IMR-90 (cell line): ENCODE measurements around the gene RTKN. TPM values are rescaled to one million over a fixed set of nuclear protein-coding genes. Genes with fewer than 3 reads are reported as not detected.
A peak's percentile ranks its signal among the peaks of the same experiment; 100 is the strongest.

Experiments used
- ATAC-seq: fragments of 200-7000 bp; cut with Tn5 transposase; 2 replicates; pipeline ENCODE4 v1.9.1; 2020; ENCODE audit warnings: low read depth, mild to moderate bottlenecking, moderate library complexity
- BruUV-seq: library from RNA; stranded (reverse); fragments of 400-500 nt; replicated peaks from 2 replicates; lab custom pipeline; 2021; lab: Mats Ljungman, UMichigan
- CTCF ChIA-PET: fragments of 300-600 bp; formaldehyde crosslinking; extraction: SDS; loops from one replicate; lab custom pipeline; 2021; ENCODE audit warnings: antibody characterized with exemption; lab: Yijun Ruan, JAX
- POLR2A ChIA-PET: fragments of 300-600 bp; sonication (Branson Sonifier 250); formaldehyde crosslinking; loops from one replicate; lab custom pipeline; 2022; ENCODE audit warnings: antibody characterized with exemption; ENCODE audit not compliant: unreplicated experiment; lab: Charles Lee
- DNase-seq: peaks from one replicate; pipeline ENCODE4 v3.0.0; 2013
- H2AFZ ChIP-seq: replicated peaks from 2 replicates; pipeline ENCODE3; 2013; ENCODE audit warnings: low read length, mild to moderate bottlenecking; ENCODE audit not compliant: poor library complexity
- H2AK5ac ChIP-seq: 2 replicates; pipeline ENCODE4 v1.6.1; 2013; ENCODE audit warnings: low read depth, low read length, inconsistent platforms
- H2AK9ac ChIP-seq: replicated peaks from 2 replicates; pipeline ENCODE3; 2013; ENCODE audit warnings: mild to moderate bottlenecking, low read depth, low read length, moderate library complexity; ENCODE audit not compliant: poor library complexity
- H2BK120ac ChIP-seq: 2 replicates; pipeline ENCODE4 v1.6.1; 2013; ENCODE audit warnings: low read depth, low read length, inconsistent platforms
- H2BK15ac ChIP-seq: 3 replicates; pipeline ENCODE4 v1.6.1; 2013; ENCODE audit warnings: low read depth, low read length, inconsistent platforms
- H2BK20ac ChIP-seq: 2 replicates; pipeline ENCODE4 v1.6.1; 2013; ENCODE audit warnings: low read depth, mild to moderate bottlenecking, inconsistent platforms, low read length, moderate library complexity
- H2BK5ac ChIP-seq: 2 replicates; pipeline ENCODE4 v1.6.1; 2013; ENCODE audit warnings: mild to moderate bottlenecking, low read depth, low read length, inconsistent platforms; ENCODE audit not compliant: poor library complexity, severe bottlenecking
- H3K14ac ChIP-seq: replicated peaks from 2 replicates; pipeline ENCODE4 v1.6.1; 2013; ENCODE audit warnings: low read depth, low read length, inconsistent platforms
- H3K18ac ChIP-seq: 2 replicates; pipeline ENCODE4 v1.6.1; 2013; ENCODE audit warnings: low read depth, low read length, control low read depth
- H3K23ac ChIP-seq: 2 replicates; pipeline ENCODE4 v1.6.1; 2013; ENCODE audit warnings: low read depth, low read length, inconsistent platforms
- H3K27ac ChIP-seq: 2 replicates; pipeline ENCODE4 v1.5.1; 2013; ENCODE audit warnings: mild to moderate bottlenecking, control low read depth, low read length; ENCODE audit not compliant: insufficient read depth
- H3K27me3 ChIP-seq: 2 replicates; pipeline ENCODE4 v1.6.1; 2013; ENCODE audit warnings: low read length; ENCODE audit not compliant: control insufficient read depth, insufficient read depth
- H3K36me3 ChIP-seq: 2 replicates; pipeline ENCODE4 v1.6.1; 2013; ENCODE audit warnings: low read length, mixed read lengths; ENCODE audit not compliant: control insufficient read depth, insufficient read depth
- H3K4ac ChIP-seq: 2 replicates; pipeline ENCODE4 v1.6.1; 2013; ENCODE audit warnings: low read depth, low read length, inconsistent platforms
- H3K4me1 ChIP-seq: 2 replicates; pipeline ENCODE4 v1.6.1; 2013; ENCODE audit warnings: low read length, mixed read lengths; ENCODE audit not compliant: control insufficient read depth, insufficient read depth
- H3K4me2 ChIP-seq: 2 replicates; pipeline ENCODE4 v1.6.1; 2013; ENCODE audit warnings: low read depth, mild to moderate bottlenecking, control low read depth, low read length, moderate library complexity
- H3K4me3 ChIP-seq: 2 replicates; pipeline ENCODE4 v1.5.1; 2013; ENCODE audit warnings: low read depth, mild to moderate bottlenecking, control low read depth, low read length, moderate library complexity; ENCODE audit not compliant: insufficient read depth
- H3K56ac ChIP-seq: 2 replicates; pipeline ENCODE4 v1.6.1; 2013; ENCODE audit warnings: low read length, inconsistent platforms; ENCODE audit not compliant: insufficient read depth; ENCODE audit errors: extremely low read depth
- H3K79me1 ChIP-seq, 2 experiments: 2 replicates each; pipeline ENCODE4 v1.6.1; 2013; ENCODE audit warnings: low read length in 2 of 2, inconsistent platforms in 1 of 2, low read depth in 1 of 2
- H3K9ac ChIP-seq: 2 replicates; pipeline ENCODE4 v1.6.1; 2013; ENCODE audit warnings: low read depth, low read length, control low read depth
- H3K9me1 ChIP-seq: 2 replicates; pipeline ENCODE4 v1.6.1; 2013; ENCODE audit warnings: low read length, inconsistent platforms; ENCODE audit not compliant: insufficient read depth
- H3K9me3 ChIP-seq: 2 replicates; pipeline ENCODE4 v1.6.1; 2013; ENCODE audit warnings: low read length; ENCODE audit not compliant: control insufficient read depth, insufficient read depth
- H4K20me1 ChIP-seq: 2 replicates; pipeline ENCODE4 v1.6.1; 2013; ENCODE audit warnings: low read length, inconsistent platforms; ENCODE audit not compliant: insufficient read depth
- H4K5ac ChIP-seq: 2 replicates; pipeline ENCODE4 v1.6.1; 2013; ENCODE audit warnings: mild to moderate bottlenecking, low read depth, low read length, control low read depth
- H4K8ac ChIP-seq, 2 experiments: 2 replicates each; pipeline ENCODE4 v1.6.1; 2013; ENCODE audit warnings: low read depth in 2 of 2, low read length in 2 of 2, control low read depth in 1 of 2, inconsistent platforms in 1 of 2
- H4K91ac ChIP-seq: 2 replicates; pipeline ENCODE4 v1.6.1; 2013; ENCODE audit warnings: low read depth, low read length, inconsistent platforms; ENCODE audit not compliant: insufficient read depth
- BHLHE40 ChIP-seq: fragments of 150-350 bp; IDR thresholded peaks from 2 replicates; pipeline ENCODE4 v1.6.1; 2016; ENCODE audit warnings: mild to moderate bottlenecking, low read depth, low read length
- CHD1 ChIP-seq: IDR thresholded peaks from 2 replicates; pipeline ENCODE4 v1.6.1; 2012; ENCODE audit warnings: low read depth, low read length, improper control_type of control experiment
- FOS ChIP-seq: fragments of 150-350 bp; IDR thresholded peaks from 2 replicates; pipeline ENCODE4 v1.6.1; 2016; ENCODE audit warnings: low read depth, low read length
- MAFK ChIP-seq: IDR thresholded peaks from 2 replicates; pipeline ENCODE4 v1.6.1; 2012; ENCODE audit warnings: low read depth, low read length, improper control_type of control experiment
- NFE2L2 ChIP-seq: fragments of 150-350 bp; IDR thresholded peaks from 2 replicates; pipeline ENCODE4 v1.6.1; 2016; ENCODE audit warnings: low read depth, mild to moderate bottlenecking, low read length
- RAD21 ChIP-seq: IDR thresholded peaks from 2 replicates; pipeline ENCODE4 v1.6.1; 2012; ENCODE audit warnings: low read length, improper control_type of control experiment
- RFX5 ChIP-seq: IDR thresholded peaks from 2 replicates; pipeline ENCODE4 v1.8.0; 2012; ENCODE audit warnings: low read depth, mild to moderate bottlenecking, low read length, moderate library complexity
- WGBS, 2 experiments: methylation state at CpG; one replicate each; pipeline versions ENCODE4 v1.1.5 to v1.1.7; 2013; ENCODE audit warnings: missing lambda C conversion rate in 2 of 2; ENCODE audit not compliant: insufficient read length in 1 of 2; ENCODE audit errors: extremely low coverage in 2 of 2; 5-methylcytosine and 5-hydroxymethylcytosine counted together
- dilution Hi-C: fragments of 300-500 bp; cut with HindIII; formaldehyde crosslinking; loops from one replicate; pipeline ENCODE4 v1.14.3; 2018; ENCODE audit warnings: low sequenced_read_pairs; ENCODE audit not compliant: unreplicated experiment
- in situ Hi-C: fragments of 300-500 bp; cut with MboI; formaldehyde crosslinking; loops from 3 replicates; pipeline ENCODE4 v1.14.3; 2019; ENCODE audit warnings: low sequenced_read_pairs, inconsistent platforms, mixed read lengths
- intact Hi-C: fragments of 100-400 bp; cut with micrococcal nuclease; formaldehyde crosslinking; loops from 2 replicates; pipeline ENCODE4 v1.10.0; 2022
- polyA plus RNA-seq, 3 experiments: library from polyadenylated mRNA; depleted of rRNA; stranded (reverse); fragments of >200 nt; gene quantifications; 2 replicates each; pipeline ENCODE4 v1.2.3, GENCODE V29; 2012; ENCODE audit warnings: low replicate concordance in 1 of 3
- total RNA-seq: library from RNA; depleted of rRNA; stranded (reverse); fragments of >200 nt; gene quantifications from 2 replicates; pipeline ENCODE4 v1.2.3, GENCODE V29; 2012
- TF ChIP-seq, protein P1 (sequence below): conservative IDR thresholded peaks from 2 replicates; pipeline ENCODE4 v1.5.1; 2012; ENCODE audit warnings: mild to moderate bottlenecking, low read depth, low read length, improper control_type of control experiment
- TF ChIP-seq, protein P2 (sequence below): fragments of 150-350 bp; IDR thresholded peaks from 2 replicates; pipeline ENCODE4 v1.6.1; 2016; ENCODE audit warnings: low read depth, mild to moderate bottlenecking, low read length, moderate library complexity, borderline replicate concordance

RTKN gene
- total and polyA plus RNA-seq, 2 of the 4 experiments (the other 2 are of a cell fraction): 11.1 to 19.7 TPM

DNA sequence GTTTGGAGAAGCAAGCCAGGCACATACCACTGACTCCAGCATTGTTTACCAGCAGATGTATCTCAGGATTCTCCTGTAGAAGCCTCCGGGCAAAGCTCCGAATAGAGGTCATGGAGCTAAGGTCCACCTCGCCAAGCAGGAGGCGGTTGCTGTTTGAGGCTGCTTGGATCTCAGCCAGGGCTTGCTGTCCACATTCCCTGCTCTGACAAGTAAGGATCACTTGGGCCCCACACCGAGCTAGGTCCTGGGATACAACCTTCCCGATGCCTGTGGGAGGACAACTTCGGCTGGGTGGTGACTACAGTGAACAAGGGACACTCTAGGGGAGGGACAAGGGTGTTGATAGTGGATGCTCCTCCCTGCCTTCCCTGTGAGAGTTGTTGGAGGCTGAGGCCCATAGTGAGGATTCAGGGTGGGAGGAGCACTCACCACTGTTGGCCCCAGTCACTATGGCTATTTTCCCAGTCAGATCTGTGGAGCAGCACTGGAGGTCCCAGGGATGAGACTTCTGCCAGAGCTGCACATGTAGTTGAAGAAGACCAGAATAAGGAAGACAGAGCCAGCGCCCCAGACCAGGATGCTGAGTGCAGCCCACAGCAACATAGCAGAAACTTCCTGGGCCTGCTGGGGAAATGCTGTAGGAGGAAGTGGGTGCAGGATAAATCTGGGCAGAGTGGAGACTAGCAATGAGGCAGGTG lies 28.6 kb downstream of the RTKN start:
- H2AK5ac ChIP-seq: no peak overlapping the region
- H3K27ac ChIP-seq: no peak overlapping the region
- WGBS, 2 experiments: 100% methylated on average over 1 of the region's 8 CpGs; no CpG with 5 or more reads in 1 of the 2 experiments
- H3K56ac ChIP-seq: no peak overlapping the region
- no peak overlapping the region for H3K18ac ChIP-seq
- no peak for DNase-seq
- H3K79me1 ChIP-seq: no peaks in the 10 kb centered on the region
- H2BK120ac ChIP-seq: no peak overlapping the region
- ChIA-PET CTCF (no interaction called here), POLR2A (no interaction called here)
- H3K36me3 ChIP-seq: no peaks in the 10 kb centered on the region
- H3K4me2 ChIP-seq: no peak overlapping the region
- no peak overlapping the region for H3K9ac ChIP-seq
- no TSS peak for BruUV-seq
- H3K4ac ChIP-seq: no peak overlapping the region
- TF ChIP-seq FOS: no peak
- TF ChIP-seq, protein P1, sequence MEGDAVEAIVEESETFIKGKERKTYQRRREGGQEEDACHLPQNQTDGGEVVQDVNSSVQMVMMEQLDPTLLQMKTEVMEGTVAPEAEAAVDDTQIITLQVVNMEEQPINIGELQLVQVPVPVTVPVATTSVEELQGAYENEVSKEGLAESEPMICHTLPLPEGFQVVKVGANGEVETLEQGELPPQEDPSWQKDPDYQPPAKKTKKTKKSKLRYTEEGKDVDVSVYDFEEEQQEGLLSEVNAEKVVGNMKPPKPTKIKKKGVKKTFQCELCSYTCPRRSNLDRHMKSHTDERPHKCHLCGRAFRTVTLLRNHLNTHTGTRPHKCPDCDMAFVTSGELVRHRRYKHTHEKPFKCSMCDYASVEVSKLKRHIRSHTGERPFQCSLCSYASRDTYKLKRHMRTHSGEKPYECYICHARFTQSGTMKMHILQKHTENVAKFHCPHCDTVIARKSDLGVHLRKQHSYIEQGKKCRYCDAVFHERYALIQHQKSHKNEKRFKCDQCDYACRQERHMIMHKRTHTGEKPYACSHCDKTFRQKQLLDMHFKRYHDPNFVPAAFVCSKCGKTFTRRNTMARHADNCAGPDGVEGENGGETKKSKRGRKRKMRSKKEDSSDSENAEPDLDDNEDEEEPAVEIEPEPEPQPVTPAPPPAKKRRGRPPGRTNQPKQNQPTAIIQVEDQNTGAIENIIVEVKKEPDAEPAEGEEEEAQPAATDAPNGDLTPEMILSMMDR: no peak
- TF ChIP-seq, protein P2, sequence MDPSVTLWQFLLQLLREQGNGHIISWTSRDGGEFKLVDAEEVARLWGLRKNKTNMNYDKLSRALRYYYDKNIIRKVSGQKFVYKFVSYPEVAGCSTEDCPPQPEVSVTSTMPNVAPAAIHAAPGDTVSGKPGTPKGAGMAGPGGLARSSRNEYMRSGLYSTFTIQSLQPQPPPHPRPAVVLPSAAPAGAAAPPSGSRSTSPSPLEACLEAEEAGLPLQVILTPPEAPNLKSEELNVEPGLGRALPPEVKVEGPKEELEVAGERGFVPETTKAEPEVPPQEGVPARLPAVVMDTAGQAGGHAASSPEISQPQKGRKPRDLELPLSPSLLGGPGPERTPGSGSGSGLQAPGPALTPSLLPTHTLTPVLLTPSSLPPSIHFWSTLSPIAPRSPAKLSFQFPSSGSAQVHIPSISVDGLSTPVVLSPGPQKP: no peak
- no peak for TF ChIP-seq RFX5
- no peak for TF ChIP-seq CHD1
- TF ChIP-seq BHLHE40: no peak
- TF ChIP-seq MAFK: no peak
- no peak for TF ChIP-seq RAD21
- no peak for TF ChIP-seq NFE2L2
- H2AFZ ChIP-seq: peak overlapping the region; percentile 43
- H2BK5ac ChIP-seq: no peak overlapping the region
- H4K91ac ChIP-seq: no peak overlapping the region
- H3K23ac ChIP-seq: no peak overlapping the region
- no peaks in the 10 kb centered on the region for H3K9me1 ChIP-seq
- intact Hi-C loops: no loop called here
- H2BK20ac ChIP-seq: no peak overlapping the region
- H3K14ac ChIP-seq: no peak overlapping the region
- H2AK9ac ChIP-seq: peak overlapping the region; percentile 55
- dilution Hi-C loops: no loop called here
- H3K4me1 ChIP-seq: no peaks in the 10 kb centered on the region
- no peak overlapping the region for H4K5ac ChIP-seq
- no peaks in the 10 kb centered on the region for H4K20me1 ChIP-seq
- H3K9me3 ChIP-seq: no peaks in the 10 kb centered on the region
- H4K8ac ChIP-seq: no peak overlapping the region
- in situ Hi-C loops: no loop called here
- peaks cover 34% of the 10 kb centered on the region for H3K27me3 ChIP-seq
- no peak overlapping the region for H2BK15ac ChIP-seq
- peak; percentile 19; the same call in 1 of the 2 replicates for ATAC-seq
- H3K4me3 ChIP-seq: no peak overlapping the region
